H1 (cell line): ENCODE measurements around the gene GALNT13. TPM values are rescaled to one million over a fixed set of nuclear protein-coding genes. Genes with fewer than 3 reads are reported as not detected.

Experiments
- CTCF ChIA-PET: fragments of 300-600 bp; sonication (Branson Sonifier 250); formaldehyde crosslinking; loops from one replicate; lab custom pipeline; 2021; ENCODE audit not compliant: partially characterized antibody; lab: Charles Lee
- POLR2A ChIA-PET: fragments of 300-600 bp; sonication (Branson Sonifier 250); formaldehyde crosslinking; loops from one replicate; lab custom pipeline; 2021; ENCODE audit warnings: inconsistent platforms; ENCODE audit not compliant: partially characterized antibody; lab: Charles Lee
- DNase-seq, 2 experiments: peaks; one replicate each; pipeline versions ENCODE4 v3.0.0 to v3.0.0-alpha.2; 2010 to 2022; ENCODE audit warnings: low spot score in 2 of 2, low read depth in 1 of 2, mixed read lengths in 1 of 2
- FAIRE-seq: peaks from 2 replicates; lab custom pipeline; 2011; peaks lifted over from hg19 to GRCh38; lab: Jason Lieb, UNC
- H2AFZ ChIP-seq: 2 replicates; pipeline ENCODE4 v1.8.1; 2012; ENCODE audit warnings: low read length, inconsistent platforms
- H2AK5ac ChIP-seq: 2 replicates; pipeline ENCODE4 v1.6.1; 2013; ENCODE audit warnings: low read depth, low read length
- H2BK120ac ChIP-seq: replicated peaks from 2 replicates; pipeline ENCODE3; 2013; ENCODE audit warnings: low read depth, low read length, inconsistent platforms
- H2BK12ac ChIP-seq: 2 replicates; pipeline ENCODE4 v1.6.1; 2013; ENCODE audit warnings: low read depth, low read length
- H2BK15ac ChIP-seq: 2 replicates; pipeline ENCODE4 v1.6.1; 2013; ENCODE audit warnings: low read length
- H2BK20ac ChIP-seq: 2 replicates; pipeline ENCODE4 v1.6.1; 2013; ENCODE audit warnings: low read length
- H2BK5ac ChIP-seq: 2 replicates; pipeline ENCODE4 v1.6.1; 2013; ENCODE audit warnings: low read depth, low read length
- H3K14ac ChIP-seq: 2 replicates; pipeline ENCODE4 v1.6.1; 2013; ENCODE audit warnings: inconsistent platforms; ENCODE audit not compliant: insufficient read length
- H3K18ac ChIP-seq: 2 replicates; pipeline ENCODE4 v1.6.1; 2013; ENCODE audit warnings: low read length; ENCODE audit errors: extremely low read depth
- H3K23ac ChIP-seq: 2 replicates; pipeline ENCODE4 v1.6.1; 2013; ENCODE audit warnings: inconsistent platforms; ENCODE audit not compliant: insufficient read length
- H3K23me2 ChIP-seq: 2 replicates; pipeline ENCODE4 v1.6.1; 2013; ENCODE audit warnings: low read depth, low read length
- H3K27ac ChIP-seq: 2 replicates; pipeline ENCODE4 v1.6.1; 2011; ENCODE audit warnings: low read depth, low read length, inconsistent platforms
- H3K27me3 ChIP-seq, 4 experiments: replicated peaks in 1 of 4; 1 replicate in 1 of 4; 2 replicates in 3 of 4; pipeline versions ENCODE4 v1.6.1 to v1.8.1; 2011 to 2013; ENCODE audit warnings: low read length in 3 of 4, mild to moderate bottlenecking in 3 of 4, inconsistent platforms in 2 of 4, mixed read lengths in 2 of 4, moderate library complexity in 1 of 4; ENCODE audit not compliant: control insufficient read depth in 3 of 4, insufficient read depth in 3 of 4; ENCODE audit errors: extremely low read depth in 1 of 4
- H3K36me3 ChIP-seq, 4 experiments: 2 replicates each; pipeline versions ENCODE4 v1.6.1 to v1.8.1; 2011 to 2013; ENCODE audit warnings: mild to moderate bottlenecking in 4 of 4, low read length in 3 of 4, moderate library complexity in 2 of 4, control low read depth in 1 of 4, inconsistent platforms in 1 of 4; ENCODE audit not compliant: insufficient read depth in 4 of 4, control insufficient read depth in 2 of 4
- H3K4ac ChIP-seq: replicated peaks from 2 replicates; pipeline ENCODE3; 2013; ENCODE audit warnings: low read length, low read depth, mixed read lengths, inconsistent platforms; ENCODE audit not compliant: insufficient read length
- H3K4me1 ChIP-seq, 4 experiments: replicated peaks in 1 of 4; 1 replicate in 1 of 4; 2 replicates in 3 of 4; pipeline versions ENCODE4 v1.6.1 to v1.8.1; 2011 to 2013; ENCODE audit warnings: low read length in 3 of 4, inconsistent platforms in 2 of 4, mixed read lengths in 1 of 4; ENCODE audit not compliant: insufficient read depth in 4 of 4, control insufficient read depth in 3 of 4
- H3K4me2 ChIP-seq, 2 experiments: 2 replicates each; pipeline versions ENCODE4 v1.6.1 to v1.8.1; 2011 to 2013; ENCODE audit warnings: low read depth in 2 of 2, low read length in 2 of 2, control low read depth in 1 of 2, inconsistent platforms in 1 of 2, mild to moderate bottlenecking in 1 of 2; ENCODE audit not compliant: insufficient read depth in 1 of 2
- H3K4me3 ChIP-seq, 4 experiments: fragments of 200-600, 300-600 bp in 1 of 4; sonication (generic), shearing (Covaris generic), sonication (Bioruptor Twin) in 1 of 4; 2 replicates each; pipeline versions ENCODE4 v1.5.1 to v1.8.1; 2011 to 2016; ENCODE audit warnings: low read length in 4 of 4, low read depth in 3 of 4, control low read depth in 2 of 4, inconsistent platforms in 2 of 4, mild to moderate bottlenecking in 2 of 4, mixed read lengths in 1 of 4, moderate library complexity in 1 of 4; ENCODE audit not compliant: insufficient read depth in 2 of 4; ENCODE audit errors: extremely low read depth in 1 of 4
- H3K56ac ChIP-seq: replicated peaks from 2 replicates; pipeline ENCODE3; 2013; ENCODE audit warnings: low read depth, mild to moderate bottlenecking, mixed read lengths, low read length, inconsistent platforms; ENCODE audit not compliant: insufficient read length
- H3K79me1 ChIP-seq: 2 replicates; pipeline ENCODE4 v1.6.1; 2013; ENCODE audit warnings: low read depth, low read length, control low read depth
- H3K79me2 ChIP-seq, 2 experiments: 2 replicates each; pipeline versions ENCODE4 v1.6.1 to v1.8.1; 2012 to 2013; ENCODE audit warnings: low read length in 2 of 2, mild to moderate bottlenecking in 2 of 2, inconsistent platforms in 1 of 2; ENCODE audit not compliant: insufficient read depth in 2 of 2, control insufficient read depth in 1 of 2
- H3K9ac ChIP-seq, 4 experiments: replicated peaks in 1 of 4; 1 replicate in 1 of 4; 2 replicates in 3 of 4; pipeline versions ENCODE4 v1.6.1 to v1.8.1; 2011 to 2013; ENCODE audit warnings: low read depth in 3 of 4, low read length in 3 of 4, control low read depth in 2 of 4, mild to moderate bottlenecking in 2 of 4, moderate library complexity in 2 of 4, inconsistent platforms in 1 of 4; ENCODE audit errors: extremely low read depth in 1 of 4
- H3K9me3 ChIP-seq, 2 experiments: 2 replicates each; pipeline versions ENCODE4 v1.6.1 to v1.8.1; 2012 to 2013; ENCODE audit warnings: mild to moderate bottlenecking in 2 of 2, moderate library complexity in 2 of 2, control low read depth in 1 of 2, inconsistent platforms in 1 of 2, low read depth in 1 of 2, low read length in 1 of 2, mixed read lengths in 1 of 2; ENCODE audit not compliant: insufficient read depth in 2 of 2
- H4K20me1 ChIP-seq, 2 experiments: replicated peaks in 1 of 2; 2 replicates each; pipeline versions ENCODE3 to v1.8.1; 2011 to 2013; ENCODE audit warnings: inconsistent platforms in 2 of 2, low read length in 2 of 2, mild to moderate bottlenecking in 1 of 2; ENCODE audit not compliant: insufficient read depth in 2 of 2, control insufficient read depth in 1 of 2
- H4K5ac ChIP-seq: 2 replicates; pipeline ENCODE4 v1.6.1; 2013; ENCODE audit warnings: low read length, low read depth, mixed read lengths, inconsistent platforms; ENCODE audit not compliant: insufficient read length
- H4K8ac ChIP-seq: 2 replicates; pipeline ENCODE4 v1.8.0; 2013; ENCODE audit warnings: mild to moderate bottlenecking, moderate library complexity, low read length, inconsistent platforms; ENCODE audit not compliant: insufficient read depth; ENCODE audit errors: extremely low read depth
- H4K91ac ChIP-seq: replicated peaks from 2 replicates; pipeline ENCODE3; 2013; ENCODE audit warnings: low read length, mixed read lengths, inconsistent platforms; ENCODE audit not compliant: insufficient read length
- BCL11A ChIP-seq, 2 experiments: IDR thresholded peaks; one replicate each; pipeline ENCODE4 v1.6.1; 2011; ENCODE audit warnings: low read depth in 2 of 2, low read length in 2 of 2, mild to moderate bottlenecking in 2 of 2
- BRCA1 ChIP-seq: IDR thresholded peaks from 2 replicates; pipeline ENCODE4 v1.6.1; 2012; ENCODE audit warnings: low read depth, low read length, improper control_type of control experiment
- CBX8 ChIP-seq: fragments of 300-800, 300-1000 bp; sonication (generic); IDR thresholded peaks from 2 replicates; pipeline ENCODE4 v1.7.1; 2016; ENCODE audit warnings: low read depth, low read length, borderline replicate concordance
- EGR1 ChIP-seq: IDR thresholded peaks from 2 replicates; pipeline ENCODE4 v1.6.1; 2011; ENCODE audit warnings: low read depth, low read length, borderline replicate concordance
- EP300 ChIP-seq, 2 experiments: IDR thresholded peaks; 1 replicate in 1 of 2; 2 replicates in 1 of 2; pipeline ENCODE4 v1.6.1; 2011 to 2012; ENCODE audit warnings: low read depth in 2 of 2, low read length in 2 of 2, mild to moderate bottlenecking in 2 of 2, borderline replicate concordance in 1 of 2, inconsistent platforms in 1 of 2, moderate library complexity in 1 of 2
- FOSL1 ChIP-seq: IDR thresholded peaks from 2 replicates; pipeline ENCODE4 v1.6.1; 2011; ENCODE audit warnings: mild to moderate bottlenecking, low read depth, low read length, moderate library complexity; ENCODE audit not compliant: insufficient read depth
- GTF2F1 ChIP-seq: IDR thresholded peaks from 2 replicates; pipeline ENCODE4 v1.6.1; 2012; ENCODE audit warnings: low read depth, low read length, improper control_type of control experiment, borderline replicate concordance
- RXRA ChIP-seq: IDR thresholded peaks from 2 replicates; pipeline ENCODE4 v1.6.1; 2011; ENCODE audit warnings: low read depth, mild to moderate bottlenecking, low read length, moderate library complexity; ENCODE audit not compliant: insufficient read depth
- SIRT6 ChIP-seq: IDR thresholded peaks from one replicate; pipeline ENCODE4 v1.7.1; 2012; ENCODE audit warnings: low read length, inconsistent platforms
- SIX5 ChIP-seq: IDR thresholded peaks from 2 replicates; pipeline ENCODE4 v1.6.1; 2011; ENCODE audit warnings: mild to moderate bottlenecking, low read depth, low read length
- SP2 ChIP-seq: IDR thresholded peaks from 2 replicates; pipeline ENCODE4 v1.6.1; 2012; ENCODE audit warnings: mild to moderate bottlenecking, low read length, inconsistent platforms
- TCF12 ChIP-seq: IDR thresholded peaks from 2 replicates; pipeline ENCODE4 v1.6.1; 2011; ENCODE audit warnings: low read depth, mild to moderate bottlenecking, low read length
- WGBS, 2 experiments: shearing (Covaris generic) in 1 of 2; methylation state at CpG; one replicate each; pipeline versions ENCODE4 v1.1.6 to v1.1.7; 2013 to 2015; ENCODE audit warnings: low lambda C conversion rate in 2 of 2, mixed read lengths in 2 of 2, inconsistent platforms in 1 of 2, low coverage in 1 of 2, missing lambda C conversion rate in 1 of 2; ENCODE audit not compliant: insufficient replicate concordance in 2 of 2, insufficient coverage in 1 of 2, insufficient read length in 1 of 2; ENCODE audit errors: extremely low coverage in 1 of 2, missing lambda C conversion rate in 1 of 2; 5-methylcytosine and 5-hydroxymethylcytosine counted together
- polyA plus RNA-seq, 7 experiments: library from polyadenylated mRNA; depleted of rRNA in 3 of 7; stranded (reverse) in 5 of 7; unstranded in 2 of 7; fragments of >200 nt in 5 of 7; fragments of 200-250 nt in 2 of 7; gene quantifications; 1 replicate in 5 of 7; 2 replicates in 1 of 7; 4 replicates in 1 of 7; pipeline versions ENCODE4 v1.2.1 to v1.2.3, GENCODE V29; 2011 to 2013; ENCODE audit warnings: missing spikeins in 2 of 7, mixed read lengths in 2 of 7
- total RNA-seq: library from RNA; stranded (reverse); fragmentation: NEBNext Ultra II Directional; extraction: Animal tissue kit (Norgen Biotek cat#: 25700); gene quantifications from 2 replicates; pipeline ENCODE4 v1.2.1, GENCODE V29; 2021
- TF ChIP-seq, protein P1 (sequence below): IDR thresholded peaks from 2 replicates; pipeline ENCODE4 v1.6.1; 2012; ENCODE audit warnings: inconsistent platforms
- TF ChIP-seq, protein P2 (sequence below): IDR thresholded peaks from 2 replicates; pipeline ENCODE4 v1.6.1; 2011; ENCODE audit warnings: low read length, improper control_type of control experiment

Gene GALNT13
- total and polyA plus RNA-seq, 2 of the 8 experiments (the other 6 are each of a cell fraction or from before 2014, with no cell fraction given) = 3.2 to 9.6 TPM

DNA sequence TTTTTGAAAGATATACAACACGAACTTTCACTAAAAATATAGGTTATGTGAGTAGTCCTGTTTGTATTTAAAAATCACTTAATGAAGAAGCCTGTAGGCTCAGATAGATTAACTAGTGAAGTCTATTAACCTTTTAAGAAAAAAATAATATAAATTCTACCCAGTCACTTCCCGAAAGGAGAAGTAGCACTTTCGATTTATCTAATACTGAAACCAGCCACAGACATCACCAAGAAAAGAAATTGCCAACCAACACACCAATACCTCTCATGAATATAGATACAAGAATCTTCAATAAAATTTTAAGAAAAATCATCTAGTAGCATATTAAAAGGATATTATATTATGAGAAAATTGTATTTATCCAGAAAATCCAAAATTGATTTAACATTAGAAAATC, 160.5 kb downstream of the GALNT13 start:
- ChIA-PET POLR2A (no interaction called here), CTCF (no interaction called here)
- H4K91ac ChIP-seq = no peak overlapping the region
- no peak overlapping the region for H3K9ac ChIP-seq
- no peak overlapping the region for H2BK20ac ChIP-seq
- H2BK15ac ChIP-seq = no peak overlapping the region
- no peaks in the 10 kb centered on the region for H3K79me2 ChIP-seq
- H3K23ac ChIP-seq = no peak overlapping the region
- no peaks in the 10 kb centered on the region for H3K36me3 ChIP-seq
- FAIRE-seq = no peak
- no peak overlapping the region for H2BK12ac ChIP-seq
- H3K4me3 ChIP-seq = no peak overlapping the region
- no peak overlapping the region for H3K14ac ChIP-seq
- H3K56ac ChIP-seq = no peak overlapping the region
- no peaks in the 10 kb centered on the region for H3K4me1 ChIP-seq
- H2AK5ac ChIP-seq = no peak overlapping the region
- no peak overlapping the region for H2BK120ac ChIP-seq
- H3K79me1 ChIP-seq = no peaks in the 10 kb centered on the region
- no peaks in the 10 kb centered on the region for H3K9me3 ChIP-seq
- H2AFZ ChIP-seq = no peak overlapping the region
- WGBS, 2 experiments = 87% methylated on average over 3 of the region's 3 CpGs; no CpG with 5 or more reads in 1 of the 2 experiments
- no peaks in the 10 kb centered on the region for H3K27me3 ChIP-seq
- no peaks in the 10 kb centered on the region for H4K20me1 ChIP-seq
- H3K4me2 ChIP-seq = no peak overlapping the region
- H4K8ac ChIP-seq = no peak overlapping the region
- no peak overlapping the region for H4K5ac ChIP-seq
- H3K27ac ChIP-seq = no peak overlapping the region
- no peak for DNase-seq
- H3K23me2 ChIP-seq = no peaks in the 10 kb centered on the region
- no peak overlapping the region for H3K18ac ChIP-seq
- no peak overlapping the region for H3K4ac ChIP-seq
- no peak overlapping the region for H2BK5ac ChIP-seq
- no peak for TF ChIP-seq EP300 (IDR thresholded peaks at IDR 0.05; ENCODE audit: borderline replicate concordance in 1 of 2, low read depth in 2 of 2, low read length in 2 of 2)
- no peak for TF ChIP-seq SIX5
- no peak for TF ChIP-seq GTF2F1
- no peak for TF ChIP-seq SP2
- no peak for TF ChIP-seq BCL11A (IDR thresholded peaks at IDR 0.05; ENCODE audit: low read depth in 2 of 2, low read length in 2 of 2)
- TF ChIP-seq FOSL1 = no peak
- TF ChIP-seq RXRA = no peak
- TF ChIP-seq, protein P1, sequence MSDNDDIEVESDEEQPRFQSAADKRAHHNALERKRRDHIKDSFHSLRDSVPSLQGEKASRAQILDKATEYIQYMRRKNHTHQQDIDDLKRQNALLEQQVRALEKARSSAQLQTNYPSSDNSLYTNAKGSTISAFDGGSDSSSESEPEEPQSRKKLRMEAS = no peak
- TF ChIP-seq CBX8 = no peak
- TF ChIP-seq SIRT6 = no peak
- no peak for TF ChIP-seq TCF12
- TF ChIP-seq, protein P2, sequence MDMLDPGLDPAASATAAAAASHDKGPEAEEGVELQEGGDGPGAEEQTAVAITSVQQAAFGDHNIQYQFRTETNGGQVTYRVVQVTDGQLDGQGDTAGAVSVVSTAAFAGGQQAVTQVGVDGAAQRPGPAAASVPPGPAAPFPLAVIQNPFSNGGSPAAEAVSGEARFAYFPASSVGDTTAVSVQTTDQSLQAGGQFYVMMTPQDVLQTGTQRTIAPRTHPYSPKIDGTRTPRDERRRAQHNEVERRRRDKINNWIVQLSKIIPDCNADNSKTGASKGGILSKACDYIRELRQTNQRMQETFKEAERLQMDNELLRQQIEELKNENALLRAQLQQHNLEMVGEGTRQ = no peak
- TF ChIP-seq EGR1 = no peak
- no peak for TF ChIP-seq BRCA1
